GM12892 (cell line): Measurements from ENCODE around the gene HOXC9.

Source experiments
- POLR2A ChIP-seq: IDR thresholded peaks from 2 replicates; pipeline ENCODE4 v1.6.1; 2011; ENCODE audit warnings: low read depth, low read length, control low read depth
- POLR2AphosphoS5 ChIP-seq: IDR thresholded peaks from 2 replicates; pipeline ENCODE4 v1.6.1; 2011; ENCODE audit warnings: low read depth, low read length, control low read depth
- TAF1 ChIP-seq: IDR thresholded peaks from 2 replicates; pipeline ENCODE4 v1.6.1; 2011; ENCODE audit warnings: low read depth, mild to moderate bottlenecking, control low read depth, low read length, borderline replicate concordance

- no peak for TF ChIP-seq POLR2AphosphoS5
- no peak for TF ChIP-seq POLR2A
- TF ChIP-seq TAF1, result no peak
Observed at GRCh38 chr12:53956914-53957536, 42.9 kb upstream of the HOXC9 start.
